Peyer's patch (tissue), 4 donors: ENCODE measurements around the gene CAMK2D.

Experiments
- CTCF ChIP-seq, 6 experiments: fragments of 450-650 bp in 4 of 6; fragments of 200-600 bp in 2 of 6; sonication (generic) in 1 of 6; IDR thresholded peaks; one replicate each; pipeline ENCODE4 v1.5.1; 2017 to 2019; ENCODE audit warnings: antibody characterized with exemption in 6 of 6, mild to moderate bottlenecking in 3 of 6, moderate library complexity in 1 of 6
- POLR2A ChIP-seq, 2 donors: fragments of 450-650 bp; IDR thresholded peaks; one replicate each; pipeline ENCODE4 v1.5.1; 2017; ENCODE audit warnings: antibody characterized with exemption in 2 of 2, mild to moderate bottlenecking in 2 of 2, moderate library complexity in 2 of 2

DNA sequence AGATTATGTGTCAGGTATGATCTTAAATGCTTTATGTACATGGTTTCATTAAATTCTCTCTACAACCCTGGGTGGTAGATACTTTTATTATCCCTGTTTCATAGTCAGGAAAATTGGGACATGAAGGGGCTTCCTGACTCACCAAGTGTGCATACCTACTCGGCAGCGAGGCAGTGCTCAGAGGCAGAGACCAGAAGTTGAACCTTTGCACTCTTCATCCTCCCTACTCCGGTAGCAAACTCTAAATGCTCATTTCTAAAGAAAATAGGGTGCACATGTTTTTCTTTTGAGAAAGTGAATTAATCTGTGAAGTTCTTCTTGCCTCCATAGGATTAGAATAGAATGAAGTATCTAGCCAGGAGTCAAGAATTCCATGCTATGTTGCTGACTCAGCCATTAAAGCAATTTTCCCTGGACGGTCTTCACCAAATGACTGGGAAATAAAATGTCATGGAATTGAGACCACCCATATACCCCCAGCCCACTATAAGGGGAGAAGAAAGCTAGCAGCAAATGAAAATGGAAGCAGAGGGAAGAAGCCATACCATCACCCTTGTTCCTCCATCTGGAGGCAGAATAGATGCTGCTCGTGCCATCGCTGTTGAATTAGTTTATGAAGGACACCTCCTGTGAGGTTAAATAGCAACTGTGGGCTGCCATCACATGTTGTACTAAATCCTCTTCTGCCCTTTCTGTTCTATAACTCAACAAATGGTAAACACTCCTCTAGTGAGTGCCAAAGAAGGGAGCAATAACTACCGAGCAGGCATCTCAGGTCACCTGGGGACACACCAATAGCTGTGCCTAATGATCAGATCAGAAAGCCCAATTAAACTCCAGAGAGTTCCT lies 355.4 kb downstream of the CAMK2D start:
- TF ChIP-seq CTCF (IDR thresholded peaks at IDR 0.05) (no peak), POLR2A (IDR thresholded peaks at IDR 0.05) (no peak)
